ENCODE results near the gene SLC25A51.
"Not testable (repeated sequence)": the region's sequence is repeated elsewhere in the genome, so short reads cannot be mapped to it uniquely, and the experiment has no call there.

SLC25A51 gene

DNA sequence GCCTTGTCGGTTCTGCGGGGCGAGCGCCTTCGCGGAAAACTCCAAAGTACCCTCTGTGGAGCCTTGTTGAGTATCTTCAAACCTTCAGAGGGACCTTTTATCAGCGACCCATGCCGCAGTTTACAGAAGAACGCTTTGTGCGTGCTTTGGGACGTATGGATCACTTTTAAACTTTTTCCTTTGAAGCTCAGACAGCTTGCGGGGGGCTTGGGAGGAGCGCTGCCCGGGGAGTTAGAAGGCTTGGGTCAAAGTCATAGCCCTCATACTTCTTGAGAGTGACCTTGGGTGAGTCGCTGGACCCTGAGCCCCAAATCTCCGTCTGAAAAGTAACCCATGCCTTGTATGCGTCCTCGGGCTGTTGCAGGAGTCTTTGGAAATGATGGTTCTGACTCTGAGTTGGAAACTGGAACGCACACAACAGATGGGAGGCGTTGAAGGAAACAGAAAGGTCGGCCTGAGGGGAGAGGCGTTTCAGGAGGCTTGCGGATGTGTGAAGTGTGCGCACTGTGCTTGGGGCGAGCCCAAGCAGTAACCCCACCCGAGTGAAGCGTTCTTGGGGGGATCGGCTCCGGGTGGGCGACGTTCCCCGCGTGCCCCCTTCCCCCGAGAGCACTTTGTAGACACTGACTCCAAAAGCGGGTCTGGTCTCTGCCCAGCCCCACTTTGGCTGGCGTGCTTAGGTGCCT lies 661 bp upstream of the SLC25A51 start:
- Mint-ChIP-seq H3K27ac (peak overlapping the region; percentile 98), H3K4me3 (peak overlapping the region; percentile 89 to 92), H3K9me3 (no peaks in the 10 kb centered on the region), H3K4me1 (peaks cover 19% of the 10 kb centered on the region), H3K27me3 (no peaks in the 10 kb centered on the region)
- DNase-seq (no peak), ATAC-seq (no peak)

DNA sequence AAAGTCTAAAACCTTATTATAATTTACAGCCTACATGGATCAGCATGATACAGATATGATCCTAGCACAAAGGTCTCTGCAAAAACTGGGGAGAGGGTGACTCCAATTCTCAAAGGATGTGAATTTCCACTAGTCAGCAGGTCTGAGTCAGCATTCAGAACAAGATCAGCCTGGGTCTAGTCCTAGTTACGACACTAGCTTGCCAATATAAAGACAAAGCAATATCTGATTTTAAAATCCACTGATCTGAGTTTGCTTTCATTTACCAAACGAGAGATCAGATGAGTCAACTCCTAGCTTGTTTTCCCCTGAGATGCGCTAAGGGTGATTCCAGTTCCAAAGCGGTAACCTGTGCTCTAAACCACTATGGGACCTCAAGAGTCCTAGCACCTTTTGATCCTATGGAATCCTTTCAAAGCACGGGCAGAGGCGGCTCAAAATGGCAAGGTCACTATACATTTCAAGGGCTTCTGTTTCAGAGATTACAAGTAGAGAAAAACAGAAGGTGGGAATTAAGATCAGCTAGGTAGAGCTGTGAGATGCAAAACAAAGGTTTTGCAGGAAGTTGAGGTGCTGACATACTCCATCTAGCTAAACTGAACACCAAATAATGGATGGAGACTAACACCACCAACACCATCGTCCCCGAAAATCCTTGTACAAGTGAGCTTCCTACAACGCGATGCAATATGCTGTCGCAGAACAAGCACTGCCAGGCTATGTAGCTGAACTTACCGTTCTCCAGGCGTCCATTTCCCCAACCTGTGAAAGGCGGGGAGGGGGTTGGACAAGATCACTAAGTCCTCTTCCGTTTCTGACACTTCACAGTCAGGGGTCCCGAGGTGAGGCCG lies 906 bp downstream of the SLC25A51 start:
- ATAC-seq (peak; percentile 13), DNase-seq (no peak)
- H3K27me3 Mint-ChIP-seq = no peaks in the 10 kb centered on the region
- peaks cover 19% of the 10 kb centered on the region for H3K4me1 Mint-ChIP-seq
- H3K4me3 Mint-ChIP-seq = peak overlapping the region; percentile 89 to 92
- peak overlapping the region; percentile 91 to 98 for H3K27ac Mint-ChIP-seq
- no peaks in the 10 kb centered on the region for H3K9me3 Mint-ChIP-seq

DNA sequence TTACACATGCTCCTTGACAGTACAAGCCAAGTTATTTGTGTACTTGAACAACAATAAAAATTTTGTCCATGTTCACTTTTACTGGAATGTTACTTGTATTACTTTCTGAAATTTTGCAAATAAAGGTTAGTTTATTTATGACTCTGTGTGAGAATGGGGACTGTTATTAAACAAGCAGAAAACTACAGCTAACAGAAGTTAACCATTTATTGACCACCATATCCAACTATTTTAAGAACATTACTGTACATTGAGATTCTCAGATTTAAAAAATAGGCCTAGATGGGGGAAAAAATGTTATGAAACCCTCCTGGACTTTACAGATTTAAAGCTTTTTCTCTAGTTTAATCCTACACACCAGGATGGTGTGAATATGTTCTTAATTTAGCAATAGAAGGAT lies 1.8 kb downstream of the SLC25A51 start:
- Mint-ChIP-seq H3K27ac (no peak overlapping the region), H3K4me3 (no peak overlapping the region), H3K4me1 (peaks cover 25% of the 10 kb centered on the region), H3K27me3 (no peaks in the 10 kb centered on the region), H3K9me3 (no peaks in the 10 kb centered on the region)
- ATAC-seq = no peak
- DNase-seq = no peak

DNA sequence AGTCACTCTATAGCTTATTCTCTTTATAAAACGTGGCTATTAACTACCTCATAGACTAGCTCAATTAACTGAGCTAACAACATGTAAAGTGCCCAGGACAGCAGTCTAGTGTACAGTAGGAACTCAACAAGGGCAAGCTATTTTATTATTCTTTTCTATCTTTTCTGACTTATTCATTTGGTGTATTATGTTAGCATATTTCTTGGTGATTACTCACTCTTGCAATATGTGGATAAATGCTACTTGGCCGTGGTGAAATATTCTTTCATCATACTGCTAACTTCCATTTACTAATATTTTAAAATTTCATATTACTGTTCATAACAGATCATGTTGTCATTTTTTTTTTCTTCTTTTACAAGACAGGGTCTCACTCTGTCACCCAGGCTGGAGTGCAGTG lies 4.9 kb downstream of the SLC25A51 start:
- ATAC-seq (no peak), DNase-seq (no peak)
- no peaks in the 10 kb centered on the region for H3K9me3 Mint-ChIP-seq
- peaks cover 13% of the 10 kb centered on the region for H3K4me1 Mint-ChIP-seq
- no peak overlapping the region for H3K4me3 Mint-ChIP-seq
- no peaks in the 10 kb centered on the region for H3K27me3 Mint-ChIP-seq
- H3K27ac Mint-ChIP-seq = no peak overlapping the region

DNA sequence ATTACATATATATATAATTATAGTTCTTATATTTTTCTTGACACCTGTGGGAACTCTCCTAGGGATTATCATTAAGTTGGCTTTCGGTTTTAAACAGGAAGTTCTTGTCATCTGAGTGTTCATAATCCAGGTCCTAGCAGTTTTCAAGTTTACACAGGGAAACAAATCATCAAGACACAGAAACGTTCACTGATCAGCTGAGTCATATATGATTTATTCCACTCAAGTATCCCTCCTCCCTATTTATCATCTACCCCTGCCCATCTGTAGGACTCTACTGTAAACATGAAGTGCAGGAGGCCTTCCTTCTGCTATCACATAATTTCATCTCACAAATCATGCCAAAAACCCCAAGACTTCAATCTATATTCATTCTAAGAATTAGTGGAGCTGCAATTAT lies 6.3 kb downstream of the SLC25A51 start:
- Mint-ChIP-seq H3K4me3 (no peak overlapping the region), H3K27me3 (no peaks in the 10 kb centered on the region), H3K27ac (no peak overlapping the region), H3K4me1 (peaks cover 7% of the 10 kb centered on the region), H3K9me3 (no peaks in the 10 kb centered on the region)
- DNase-seq (no peak), ATAC-seq (no peak)

DNA sequence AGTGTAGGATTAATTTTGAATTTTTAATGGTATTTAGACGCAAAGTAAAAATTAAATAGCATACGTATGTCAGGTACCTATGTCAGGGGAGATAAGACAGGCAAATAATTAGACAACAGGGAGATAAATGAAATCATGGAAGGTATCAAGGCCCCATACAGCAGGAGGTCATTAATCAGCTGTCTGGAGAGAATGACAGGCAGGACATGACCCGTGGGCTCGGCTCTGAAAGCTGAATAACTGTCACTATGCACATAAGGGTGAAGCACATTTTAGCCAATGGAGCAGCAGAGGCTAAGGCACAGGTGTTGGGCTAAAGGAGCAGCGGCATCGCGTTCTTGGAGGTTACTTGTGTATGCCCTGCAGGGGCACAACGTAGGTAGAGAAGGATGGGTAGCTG lies 11.9 kb downstream of the SLC25A51 start:
- no peak for DNase-seq
- Mint-ChIP-seq H3K27ac (no peak overlapping the region), H3K4me1 (no peaks in the 10 kb centered on the region), H3K27me3 (no peaks in the 10 kb centered on the region), H3K4me3 (no peak overlapping the region), H3K9me3 (no peaks in the 10 kb centered on the region)
- no peak for ATAC-seq

DNA sequence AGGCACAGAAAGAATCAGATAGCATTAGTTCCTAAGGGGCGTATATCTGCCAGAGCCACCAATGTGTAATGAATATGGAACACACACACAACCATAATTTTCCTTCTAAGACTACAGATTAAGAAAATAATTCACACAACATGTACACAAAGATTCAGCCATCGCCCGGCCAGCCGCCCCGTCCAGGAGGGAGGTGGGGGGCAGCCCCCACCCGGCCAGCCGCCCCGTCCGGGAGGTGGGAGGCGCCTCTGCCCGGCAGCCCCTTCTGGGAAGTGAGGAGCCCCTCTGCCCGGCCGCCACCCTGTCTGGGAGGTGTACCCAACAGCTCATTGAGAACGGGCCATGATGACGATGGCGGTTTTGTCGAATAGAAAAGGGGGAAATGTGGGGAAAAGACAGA lies 12.9 kb downstream of the SLC25A51 start:
- ATAC-seq, DNase-seq: not testable (repeated sequence)

DNA sequence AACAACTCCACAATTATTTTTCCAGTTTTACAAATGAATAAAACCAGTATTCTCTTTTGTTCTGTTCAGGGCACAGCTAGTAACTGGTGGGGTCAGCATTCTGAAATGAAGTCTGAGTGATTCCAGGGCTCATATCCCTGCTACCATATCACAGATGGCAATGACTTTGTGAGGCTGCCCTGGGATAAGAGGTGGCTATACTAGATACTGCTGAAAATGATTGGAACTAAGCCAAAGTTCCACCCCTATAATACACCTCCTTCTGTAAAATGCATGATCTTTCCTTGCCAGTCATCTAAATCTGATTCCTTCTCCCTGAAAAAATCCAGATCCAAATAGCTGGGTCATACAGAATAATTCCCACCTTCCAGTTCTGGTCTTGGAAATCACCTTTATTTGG lies 14.4 kb downstream of the SLC25A51 start:
- Mint-ChIP-seq H3K4me1 (no peaks in the 10 kb centered on the region), H3K4me3 (no peak overlapping the region), H3K27ac (no peak overlapping the region), H3K27me3 (no peaks in the 10 kb centered on the region), H3K9me3 (no peaks in the 10 kb centered on the region)
- ATAC-seq (no peak), DNase-seq (no peak)

More for the DNA sequence above, 12.9 kb downstream of the SLC25A51 start:
- H3K4me3 Mint-ChIP-seq, H3K9me3 Mint-ChIP-seq, H3K27me3 Mint-ChIP-seq, H3K4me1 Mint-ChIP-seq, H3K27ac Mint-ChIP-seq: not testable (repeated sequence)

DNA sequence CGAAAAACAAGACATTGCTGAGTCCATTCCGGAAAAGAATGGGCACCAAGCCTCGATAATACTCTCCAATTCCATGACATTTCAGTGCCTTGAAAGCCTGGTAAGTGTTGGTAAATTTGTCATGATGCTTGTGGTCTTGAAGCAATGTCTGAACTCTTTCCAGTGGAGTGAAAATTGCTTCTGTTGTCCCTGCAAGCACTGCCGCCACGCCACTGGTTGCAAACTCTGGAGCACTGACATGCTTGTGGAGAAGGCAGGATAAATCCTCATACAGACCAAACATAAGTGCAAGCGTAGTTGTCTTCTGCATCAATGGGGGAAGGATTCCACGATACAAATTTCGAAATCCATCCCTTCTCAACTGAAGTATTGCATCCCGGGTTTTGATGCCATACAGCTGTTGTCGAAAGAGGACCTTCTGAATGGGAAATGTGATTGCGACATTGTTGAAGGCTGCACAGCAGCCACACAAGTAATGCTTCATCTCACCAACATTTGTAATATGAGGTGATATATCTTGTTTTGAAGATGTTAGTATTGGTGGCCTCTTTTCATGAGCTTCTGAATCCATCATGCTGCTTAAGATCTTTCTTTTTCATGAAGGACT lies 15.8 kb downstream of the SLC25A51 start:
- not testable (repeated sequence) for H3K27me3 Mint-ChIP-seq, H3K4me1 Mint-ChIP-seq, ATAC-seq, DNase-seq, H3K27ac Mint-ChIP-seq, H3K9me3 Mint-ChIP-seq, H3K4me3 Mint-ChIP-seq

DNA sequence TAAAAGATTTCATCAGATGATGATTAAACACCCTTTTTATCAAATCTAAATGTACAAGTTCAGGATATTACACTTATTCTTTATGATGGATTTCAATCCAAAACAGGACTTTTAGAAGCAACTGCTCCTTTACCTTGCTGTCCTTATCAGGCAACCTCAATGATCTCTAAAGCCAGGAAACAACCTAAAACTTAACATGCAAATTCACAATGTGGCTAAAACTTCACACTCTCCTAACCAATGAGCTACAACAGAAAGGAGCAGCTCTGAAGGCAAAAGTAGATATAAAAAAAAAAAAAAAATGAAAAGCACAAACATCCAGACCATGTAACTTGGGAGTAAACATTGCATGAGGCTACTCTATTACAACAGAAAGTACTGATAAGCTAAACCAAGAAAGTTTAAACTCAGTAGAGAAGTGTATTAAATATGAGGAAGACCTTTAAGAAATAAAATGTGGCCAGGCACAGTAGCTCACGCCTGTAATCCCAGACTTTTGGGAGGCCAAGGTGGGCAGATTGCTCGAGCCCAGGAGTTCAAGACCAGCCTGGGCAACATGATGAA lies 22.9 kb downstream of the SLC25A51 start:
- ATAC-seq = no peak
- H3K27ac Mint-ChIP-seq = no peak overlapping the region
- no peaks in the 10 kb centered on the region for H3K27me3 Mint-ChIP-seq
- no peaks in the 10 kb centered on the region for H3K4me1 Mint-ChIP-seq
- no peak for DNase-seq
- H3K4me3 Mint-ChIP-seq = no peak overlapping the region
- H3K9me3 Mint-ChIP-seq = no peaks in the 10 kb centered on the region

DNA sequence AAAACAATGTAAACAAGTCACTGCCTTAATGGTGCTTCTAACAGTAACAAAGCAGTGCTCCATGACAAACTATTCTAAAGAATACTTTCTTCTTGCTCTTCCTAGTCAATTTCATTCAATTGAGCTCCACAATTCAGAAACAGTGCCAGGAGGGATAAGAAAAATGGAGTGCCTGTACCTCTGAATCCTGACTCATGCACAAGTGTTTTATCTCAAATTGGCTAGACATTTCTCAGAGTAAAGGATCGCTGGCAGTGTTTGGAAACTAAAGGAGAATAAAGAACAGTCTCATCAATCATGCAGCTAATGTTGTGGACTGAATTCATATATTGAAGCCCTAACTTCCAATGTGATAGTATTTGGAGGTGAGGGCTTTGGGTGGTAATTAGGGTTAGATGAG lies 27.6 kb downstream of the SLC25A51 start:
- no peak overlapping the region for H3K4me3 Mint-ChIP-seq
- H3K27me3 Mint-ChIP-seq = no peaks in the 10 kb centered on the region
- no peaks in the 10 kb centered on the region for H3K9me3 Mint-ChIP-seq
- DNase-seq = no peak
- no peak overlapping the region for H3K27ac Mint-ChIP-seq
- ATAC-seq = no peak
- no peaks in the 10 kb centered on the region for H3K4me1 Mint-ChIP-seq

DNA sequence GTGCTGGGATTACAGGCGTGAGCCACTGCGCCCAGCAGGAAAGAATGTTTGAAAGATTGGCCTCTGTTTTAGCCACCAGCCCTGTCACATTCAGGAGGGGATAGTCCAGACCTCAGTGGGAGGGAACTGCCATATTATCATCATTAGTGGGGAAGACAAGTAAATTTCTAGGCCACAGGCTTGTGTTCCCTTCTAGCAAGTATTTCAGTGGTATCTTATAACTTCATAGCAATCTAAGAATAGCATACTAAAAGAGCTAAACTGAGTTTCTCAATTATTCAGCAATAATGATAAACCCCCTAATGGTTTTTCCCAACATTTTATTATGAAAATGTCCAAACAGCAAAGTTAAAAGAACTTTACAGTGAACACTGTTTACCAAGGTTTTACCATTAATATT lies 30.0 kb downstream of the SLC25A51 start:
- Mint-ChIP-seq H3K27ac (no peak overlapping the region), H3K4me3 (no peak overlapping the region), H3K9me3 (no peaks in the 10 kb centered on the region), H3K4me1 (no peaks in the 10 kb centered on the region), H3K27me3 (no peaks in the 10 kb centered on the region)
- DNase-seq (no peak), ATAC-seq (no peak)

DNA sequence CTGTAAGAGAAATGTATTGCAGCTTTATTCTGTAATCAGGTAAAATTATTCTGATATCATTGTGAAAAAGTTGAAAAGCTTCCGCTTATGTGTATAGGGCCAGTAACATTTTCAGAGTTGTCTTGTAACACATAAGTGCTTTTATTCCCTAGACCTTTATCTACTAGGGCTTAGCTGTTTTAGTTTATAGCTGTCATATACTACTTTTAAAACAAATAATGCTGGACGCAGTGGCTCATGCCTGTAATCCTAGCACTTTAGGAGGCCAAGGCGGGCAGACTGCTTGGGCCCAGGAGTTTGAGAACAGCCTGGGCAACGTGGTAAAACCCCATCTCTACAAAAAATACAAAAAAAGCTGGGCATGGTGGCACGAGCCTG lies 33.1 kb downstream of the SLC25A51 start:
- no peaks in the 10 kb centered on the region for H3K27me3 Mint-ChIP-seq
- no peaks in the 10 kb centered on the region for H3K4me1 Mint-ChIP-seq
- H3K4me3 Mint-ChIP-seq = no peak overlapping the region

DNA sequence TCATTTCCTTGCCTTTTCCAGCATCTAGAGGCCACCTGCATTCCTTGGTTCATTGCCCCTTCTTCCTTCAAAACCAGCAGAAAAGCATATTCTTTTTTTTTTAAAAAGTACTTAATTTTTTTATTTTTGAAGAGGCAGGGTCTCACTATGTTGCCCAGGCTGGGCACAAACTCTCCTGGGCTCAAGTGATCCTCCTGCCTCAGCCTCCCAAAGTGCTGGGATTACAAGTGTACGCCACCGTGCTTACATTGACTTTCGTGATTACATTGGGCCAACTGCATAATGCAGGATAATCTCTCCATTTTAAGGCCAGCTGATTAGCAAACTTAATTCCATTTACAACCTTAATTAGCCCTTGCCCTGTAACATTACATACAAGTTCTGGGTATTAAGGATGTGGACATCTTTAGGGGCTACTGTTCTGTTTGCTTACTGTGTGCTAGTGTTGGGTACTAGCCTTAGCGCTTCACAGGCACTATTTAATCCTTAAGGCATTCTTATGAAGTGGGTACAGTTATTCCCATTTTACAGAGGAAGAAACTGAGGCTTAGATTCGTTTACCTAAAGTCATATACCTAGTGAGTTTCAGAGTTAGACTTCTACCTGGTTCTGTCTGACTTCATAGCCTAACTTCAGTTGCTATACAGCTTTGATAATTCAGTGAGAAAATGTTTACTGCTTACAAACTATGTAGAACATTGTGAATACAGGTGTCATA lies 33.7 kb downstream of the SLC25A51 start:
- DNase-seq (no peak), ATAC-seq (no peak)
- Mint-ChIP-seq H3K4me1 (no peaks in the 10 kb centered on the region), H3K27ac (no peak overlapping the region), H3K9me3 (no peaks in the 10 kb centered on the region), H3K4me3 (no peak overlapping the region), H3K27me3 (no peaks in the 10 kb centered on the region)

More for the DNA sequence above, 33.1 kb downstream of the SLC25A51 start:
- no peaks in the 10 kb centered on the region for H3K9me3 Mint-ChIP-seq
- DNase-seq (no peak), ATAC-seq (no peak)
- no peak overlapping the region for H3K27ac Mint-ChIP-seq

DNA sequence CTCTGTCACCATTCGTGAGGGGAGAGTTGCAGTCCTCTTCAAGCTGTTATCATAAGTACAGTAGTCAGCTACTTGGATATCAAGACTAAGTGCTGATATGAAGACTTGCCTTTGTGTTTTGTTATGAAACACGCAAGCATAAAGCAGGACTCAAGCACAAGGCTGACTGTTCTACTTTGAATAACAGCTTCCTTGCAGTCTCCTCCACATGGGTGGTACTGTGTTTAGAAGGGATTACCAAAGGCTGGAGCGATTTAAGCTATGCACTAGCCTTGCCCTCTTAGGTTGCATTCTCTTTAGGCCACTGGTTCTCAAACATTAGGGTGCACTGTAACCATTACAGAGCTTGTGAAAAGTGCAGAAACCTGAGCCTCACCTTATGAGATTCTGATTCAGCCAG lies 41.4 kb downstream of the SLC25A51 start:
- H3K27me3 Mint-ChIP-seq = no peaks in the 10 kb centered on the region
- no peaks in the 10 kb centered on the region for H3K9me3 Mint-ChIP-seq
- no peak for ATAC-seq
- no peak for DNase-seq
- no peak overlapping the region for H3K27ac Mint-ChIP-seq
- no peak overlapping the region for H3K4me3 Mint-ChIP-seq
- H3K4me1 Mint-ChIP-seq = no peaks in the 10 kb centered on the region

All from stimulated activated naive CD8-positive, alpha-beta T cell treated with anti-CD3 and anti-CD28 coated beads, Interleukin-15, amount 100 ng/mL, for 72 hours (primary cell).